ENCODE measurements around the gene ZNF862. TPM values are rescaled to one million over a fixed set of nuclear protein-coding genes. Genes with fewer than 3 reads are reported as not detected.

The ZNF862 gene
- total and polyA plus RNA-seq, 10 of the 15 experiments (the other 5 are each of a cell fraction or from before 2014, with no cell fraction given): 0.49 to 7.7 (median 3.5) TPM

GRCh38 chr7:149870701-149871483 lies 32.7 kb downstream of the ZNF862 start (continued):
- TF ChIP-seq SIN3A (IDR thresholded peaks at IDR 0.05; ENCODE audit: low read depth, low read length): no peak

- no peaks in the 10 kb centered on the region for H3K27me3 ChIP-seq (replicated peaks in 1 of 2; ENCODE audit: control insufficient read depth in 2 of 2, insufficient read depth in 2 of 2, low read length in 1 of 2)
- POLR2A ChIA-PET: interaction anchor here (0.6 to 1.6 kb wide), 3 partner anchors 32 to 568 kb away, joined by 5 to 7 read pairs (median 6); no protein-coding TSS in a partner anchor
- H3K9ac ChIP-seq (ENCODE audit: control insufficient read depth, insufficient read depth, low read length): no peak overlapping the region
- H3K27ac ChIP-seq (ENCODE audit: control insufficient read depth, insufficient read depth): peak overlapping the region; percentile 2; the same call in 1 of the 2 replicates
- DNase-seq (ENCODE audit: low read depth, low spot score) (no peak), ATAC-seq (no peak), FAIRE-seq (no peak)
- H3K4me3 ChIP-seq: no peak overlapping the region
- H4K20me1 ChIP-seq (ENCODE audit: control insufficient read depth, insufficient read depth): no peaks in the 10 kb centered on the region
- WGBS (ENCODE audit: insufficient coverage, insufficient replicate concordance, low lambda C conversion rate, missing lambda C conversion rate): 93% methylated on average over 1 of the region's 1 CpG
- BruUV-seq (replicated peaks): no TSS peak
- no peaks in the 10 kb centered on the region for H3K36me3 ChIP-seq (ENCODE audit: control insufficient read depth in 2 of 2, insufficient read depth in 2 of 2, low read length in 1 of 2)
- H3K4me2 ChIP-seq (ENCODE audit: control insufficient read depth, insufficient read depth): 0 out of 2 replicates have a peak overlapping the region, but pooled peaks have one; percentile 17
- peaks cover 51% of the 10 kb centered on the region for H3K4me1 ChIP-seq (ENCODE audit: control insufficient read depth, insufficient read depth, low read length)
- no peaks in the 10 kb centered on the region for H3K9me3 ChIP-seq (replicated peaks; ENCODE audit: control insufficient read depth, insufficient read depth, low read length)
- CTCF ChIA-PET: interaction anchor here (1.1 to 1.6 kb wide), 2 partner anchors 10 to 13 kb away, joined by 3 to 5 read pairs; no protein-coding TSS in a partner anchor
- TF ChIP-seq PKNOX1 (IDR thresholded peaks at IDR 0.05) (peak; percentile 27; the same call in 1 of the 2 replicates), POLR2A (IDR thresholded peaks at IDR 0.05; ENCODE audit: low read depth, low read length) (no peak), RUNX3 (IDR thresholded peaks at IDR 0.05; ENCODE audit: low read length) (peak; percentile 78), SPI1 (IDR thresholded peaks at IDR 0.05; ENCODE audit: borderline replicate concordance, insufficient read depth, low read depth, low read length) (peak; percentile 80; the same call in 1 of the 2 replicates), EED (IDR thresholded peaks at IDR 0.05; ENCODE audit: low read depth) (peak; percentile 67), POU2F2 (IDR thresholded peaks at IDR 0.05; ENCODE audit: borderline replicate concordance, low read depth, low read length) (peak; percentile 72; the same call in 1 of the 3 replicates), KLF5 (IDR thresholded peaks at IDR 0.05; ENCODE audit: partially characterized antibody) (no peak), PAX5 (IDR thresholded peaks at IDR 0.05; ENCODE audit: borderline replicate concordance, low read depth, low read length) (peak; percentile 85; the same call in 1 of the 2 replicates)
- RAD21 ChIA-PET (ENCODE audit: unreplicated experiment): interaction anchor here (0.6 to 1.4 kb wide), 3 partner anchors 22 to 32 kb away, joined by 3 to 7 read pairs (median 3); no protein-coding TSS in a partner anchor
- peaks cover 7% of the 10 kb centered on the region for H3K79me2 ChIP-seq (ENCODE audit: control insufficient read depth, insufficient read depth, low read length)
- intact Hi-C loops (cut with micrococcal nuclease; ENCODE audit: unreplicated experiment): loop anchor here (2.0 kb wide), 1 partner anchor 33 kb away; the partner anchor contains the start of gene ZNF862
- SMC1A ChIA-PET (ENCODE audit: uncharacterized antibody, unreplicated experiment): no interaction called here
- H2AFZ ChIP-seq (ENCODE audit: control insufficient read depth, low read depth, low read length): no peak overlapping the region
- in situ Hi-C loops (cut with MboI): no loop called here
Observed at GRCh38 chr7:149871576-149871975, 33.4 kb downstream of the ZNF862 start.

Measured in GM12878 (cell line).